HepG2 (cell line): ENCODE results near the gene DYNC2I2. TPM values are rescaled to one million over a fixed set of nuclear protein-coding genes. Genes with fewer than 3 reads are reported as not detected.

Experiments used
- ATAC-seq: fragments of 200-7000 bp; cut with Tn5 transposase; 3 replicates; pipeline ENCODE4 v1.9.1; 2020; ENCODE audit warnings: mild to moderate bottlenecking, moderate library complexity
- BruUV-seq: library from RNA; stranded (reverse); fragments of 400-500 nt; replicated peaks from 2 replicates; lab custom pipeline; 2021; lab: Mats Ljungman, UMichigan
- CTCF ChIA-PET: fragments of 300-600 bp; formaldehyde crosslinking; extraction: SDS; loops from one replicate; lab custom pipeline; 2021; ENCODE audit warnings: low total read pairs, inconsistent platforms, low intra/inter-chr PET ratio; lab: Yijun Ruan, JAX
- POLR2A ChIA-PET: fragments of 350-600 bp; sonication (Branson Sonifier 250); formaldehyde crosslinking; loops from one replicate; lab custom pipeline; 2020; ENCODE audit warnings: antibody characterized with exemption, inconsistent platforms; lab: Yijun Ruan, JAX
- DNase-seq: peaks from one replicate; pipeline ENCODE4 v3.0.0-alpha.2; 2015; ENCODE audit warnings: low spot score
- FAIRE-seq: peaks from 3 replicates; lab custom pipeline; 2011; peaks lifted over from hg19 to GRCh38; lab: Jason Lieb, UNC
- H2AFZ ChIP-seq: one replicate; pipeline ENCODE4 v1.6.1; 2011; ENCODE audit warnings: low read length, inconsistent platforms
- H3K27ac ChIP-seq: fragments of 300-600 bp; 3 replicates; pipeline ENCODE4 v1.8.0; 2011; ENCODE audit warnings: mixed run types, mild to moderate bottlenecking, mixed read lengths, low read length, inconsistent platforms; ENCODE audit not compliant: insufficient read depth; ENCODE audit errors: extremely low read length
- H3K27me3 ChIP-seq, 2 experiments: fragments of 200-600 bp in 1 of 2; 2 replicates in 1 of 2; 3 replicates in 1 of 2; pipeline versions ENCODE4 v1.6.0 to v1.8.0; 2011; ENCODE audit warnings: low read length in 2 of 2, mild to moderate bottlenecking in 2 of 2, moderate library complexity in 2 of 2, inconsistent platforms in 1 of 2; ENCODE audit not compliant: insufficient read depth in 2 of 2, control insufficient read depth in 1 of 2
- H3K36me3 ChIP-seq, 2 experiments: fragments of 200-600 bp in 1 of 2; replicated peaks in 1 of 2; 2 replicates in 1 of 2; 3 replicates in 1 of 2; pipeline versions ENCODE4 v1.5.1 to v1.8.0; 2011; ENCODE audit warnings: low read length in 2 of 2, inconsistent platforms in 1 of 2; ENCODE audit not compliant: insufficient read depth in 2 of 2, control insufficient read depth in 1 of 2
- H3K4me1 ChIP-seq: 2 replicates; pipeline ENCODE4 v1.5.1; 2012; ENCODE audit warnings: low read length, inconsistent platforms; ENCODE audit not compliant: insufficient read depth
- H3K4me2 ChIP-seq: 2 replicates; pipeline ENCODE4 v1.6.0; 2011; ENCODE audit warnings: low read depth, low read length, inconsistent platforms
- H3K4me3 ChIP-seq, 3 experiments: fragments of 200-600 bp in 1 of 3; sonication (generic), shearing (Covaris generic) in 1 of 3; replicated peaks in 1 of 3; 2 replicates each; pipeline ENCODE4 v1.5.1; 2011 to 2016; ENCODE audit warnings: low read length in 3 of 3, inconsistent platforms in 2 of 3, low read depth in 2 of 3, mild to moderate bottlenecking in 2 of 3, control low read depth in 1 of 3, mixed read lengths in 1 of 3; ENCODE audit not compliant: insufficient read depth in 1 of 3
- H3K79me2 ChIP-seq: one replicate; pipeline ENCODE4 v1.6.1; 2011; ENCODE audit warnings: low read length, inconsistent platforms; ENCODE audit not compliant: insufficient read depth
- H3K9ac ChIP-seq: 2 replicates; pipeline ENCODE4 v1.6.0; 2011; ENCODE audit warnings: mild to moderate bottlenecking, low read depth, low read length, inconsistent platforms; ENCODE audit not compliant: insufficient read depth
- H3K9me3 ChIP-seq: 2 replicates; pipeline ENCODE4 v1.5.1; 2012; ENCODE audit warnings: mild to moderate bottlenecking, low read length
- H4K20me1 ChIP-seq: 2 replicates; pipeline ENCODE4 v1.6.0; 2011; ENCODE audit warnings: inconsistent platforms, mild to moderate bottlenecking, low read length, moderate library complexity; ENCODE audit not compliant: insufficient read depth
- ATF5 ChIP-seq: sonication (generic); formaldehyde crosslinking; IDR thresholded peaks from 2 replicates; pipeline ENCODE4 v1.4.0; 2020; ENCODE audit warnings: mild to moderate bottlenecking, low read depth, missing genetic modification reagents
- FOXA1 ChIP-seq, 2 experiments: fragments of 450-650 bp in 1 of 2; sonication (generic) in 1 of 2; formaldehyde crosslinking in 1 of 2; IDR thresholded peaks; 2 replicates each; pipeline versions ENCODE4 v1.4.0 to v1.6.1; 2016 to 2020; ENCODE audit warnings: missing genetic modification reagents in 1 of 2
- FUBP1 ChIP-seq: sonication (generic); formaldehyde crosslinking; IDR thresholded peaks from 2 replicates; pipeline ENCODE4 v1.5.1; 2020; ENCODE audit warnings: missing genetic modification reagents, mild to moderate bottlenecking, borderline replicate concordance
- HCFC1 ChIP-seq: fragments of 150-350 bp; IDR thresholded peaks from 2 replicates; pipeline ENCODE4 v1.6.1; 2014; ENCODE audit warnings: low read depth, low read length
- HES4 ChIP-seq: sonication (generic); formaldehyde crosslinking; IDR thresholded peaks from 2 replicates; pipeline ENCODE4 v1.9.0; 2021; ENCODE audit warnings: mild to moderate bottlenecking, missing genetic modification reagents, borderline replicate concordance
- JARID2 ChIP-seq: sonication (generic); formaldehyde crosslinking; IDR thresholded peaks from 2 replicates; pipeline ENCODE4 v1.8.1; 2023; ENCODE audit warnings: missing genetic modification reagents, inconsistent platforms; ENCODE audit not compliant: insufficient replicate concordance
- MIER3 ChIP-seq: IDR thresholded peaks from 2 replicates; pipeline ENCODE4 v1.6.1; 2016; ENCODE audit warnings: missing compliant biosample characterization, borderline replicate concordance
- NFKB2 ChIP-seq: sonication (generic); formaldehyde crosslinking; IDR thresholded peaks from 2 replicates; pipeline ENCODE4 v1.4.0; 2020; ENCODE audit warnings: missing genetic modification reagents, borderline replicate concordance
- PREB ChIP-seq: sonication (generic); formaldehyde crosslinking; IDR thresholded peaks from 2 replicates; pipeline ENCODE4 v1.4.0; 2020; ENCODE audit warnings: missing genetic modification reagents
- TEAD2 ChIP-seq: sonication (generic); formaldehyde crosslinking; IDR thresholded peaks from 2 replicates; pipeline ENCODE4 v1.9.0; 2021; ENCODE audit warnings: missing genetic modification reagents
- TGIF2 ChIP-seq: IDR thresholded peaks from 2 replicates; pipeline ENCODE4 v1.6.1; 2016; ENCODE audit warnings: control low read depth, missing compliant biosample characterization
- ZNF275 ChIP-seq: sonication (generic); formaldehyde crosslinking; IDR thresholded peaks from 2 replicates; pipeline ENCODE4 v1.8.0; 2022; ENCODE audit warnings: missing genetic modification reagents, mild to moderate bottlenecking, inconsistent platforms, borderline replicate concordance
- ZNF430 ChIP-seq: sonication (generic); formaldehyde crosslinking; IDR thresholded peaks from 2 replicates; pipeline ENCODE4 v1.9.0; 2021; ENCODE audit warnings: mild to moderate bottlenecking, missing genetic modification reagents
- ZNF737 ChIP-seq: sonication (generic); formaldehyde crosslinking; IDR thresholded peaks from 2 replicates; pipeline ENCODE4 v1.5.0; 2020; ENCODE audit warnings: missing genetic modification reagents, mild to moderate bottlenecking, borderline replicate concordance
- ZNF777 ChIP-seq: sonication (generic); formaldehyde crosslinking; IDR thresholded peaks from 2 replicates; pipeline ENCODE4 v1.4.0; 2020; ENCODE audit warnings: missing genetic modification reagents
- WGBS: methylation state at CpG from one replicate; pipeline ENCODE4 v1.1.6; 2017; ENCODE audit warnings: low lambda C conversion rate; 5-methylcytosine and 5-hydroxymethylcytosine counted together
- in situ Hi-C: cut with HindIII; loops from 2 replicates; pipeline ENCODE4 v1.10.0; 2017; ENCODE audit warnings: low pct_unique_long_range_greater_than_20kb; ENCODE audit not compliant: extremely low pct_ligation_motif_present
- intact Hi-C: fragments of 100-400 bp; cut with micrococcal nuclease; formaldehyde crosslinking; loops from one replicate; pipeline ENCODE4 v1.10.0; 2022; ENCODE audit not compliant: unreplicated experiment
- polyA plus RNA-seq, 8 experiments: library from polyadenylated mRNA; depleted of rRNA in 3 of 8; stranded (reverse) in 7 of 8; unstranded in 1 of 8; fragments of >200 nt; fragmentation: Illumina TruSeq in 4 of 8; extraction: Trizol in 4 of 8; gene quantifications; 2 replicates each; pipeline versions ENCODE4 v1.2.1 to v1.2.3, GENCODE V29; 2011 to 2016; ENCODE audit warnings: low read depth in 4 of 8, missing spikeins in 1 of 8, mixed read lengths in 1 of 8; ENCODE audit not compliant: insufficient read depth in 1 of 8
- total RNA-seq, 5 experiments: library from RNA; depleted of rRNA; stranded (reverse); fragments of >200 nt; fragmentation: Illumina TruSeq; extraction: Trizol; gene quantifications; 2 replicates each; pipeline ENCODE4 v1.2.3, GENCODE V29; 2016; ENCODE audit warnings: low read depth in 1 of 5

The DYNC2I2 gene
- total and polyA plus RNA-seq, 2 of the 13 experiments (the other 11 are each of a cell fraction or from before 2014, with no cell fraction given), result 13.7 to 40.2 TPM

- no peak for TF ChIP-seq ZNF737 (CRISPR knock-in tag)
- no peak for TF ChIP-seq FUBP1 (CRISPR knock-in tag)
- TF ChIP-seq HES4 (CRISPR knock-in tag), result no peak
- no peak for TF ChIP-seq JARID2 (CRISPR knock-in tag)
- no peak for TF ChIP-seq ATF5 (CRISPR knock-in tag)
Observed at GRCh38 chr9:128654481-128654880, 2.2 kb downstream of the DYNC2I2 start (continued).

- BruUV-seq, result no TSS peak
- Histone ChIP-seq H3K27me3 (no peaks in the 10 kb centered on the region), H2AFZ (no peak overlapping the region), H3K27ac (no peak overlapping the region), H3K36me3 (no peaks in the 10 kb centered on the region), H3K4me1 (peaks cover 5% of the 10 kb centered on the region; the same call in 1 of the 2 replicates), H3K4me3 (no peak overlapping the region), H3K79me2 (no peaks in the 10 kb centered on the region), H3K9me3 (no peaks in the 10 kb centered on the region), H3K4me2 (no peak overlapping the region), H3K9ac (no peak overlapping the region), H4K20me1 (no peaks in the 10 kb centered on the region)
- ChIA-PET POLR2A (interaction anchor here (2.9 kb wide), 1 partner anchor 18 kb away, joined by 12 read pairs; no protein-coding TSS in a partner anchor), CTCF (no interaction called here)
- no peak for FAIRE-seq
- in situ Hi-C loops (no loop called here), intact Hi-C loops (no loop called here)
- no peak for ATAC-seq
- WGBS, result 97% methylated on average over 8 of the region's 8 CpGs
- DNase-seq, result no peak
- TF ChIP-seq HCFC1 (no peak), TGIF2 (CRISPR knock-in tag) (no peak), PREB (CRISPR knock-in tag) (no peak), MIER3 (CRISPR knock-in tag) (no peak), ZNF430 (no peak), TEAD2 (CRISPR knock-in tag) (no peak), FOXA1 (IDR thresholded peaks at IDR 0.05) (no peak), FOXA1 (CRISPR knock-in tag; IDR thresholded peaks at IDR 0.05) (no peak), NFKB2 (CRISPR knock-in tag) (no peak), ZNF275 (CRISPR knock-in tag) (no peak), ZNF777 (CRISPR knock-in tag) (no peak)
Observed at GRCh38 chr9:128653908-128654307, 2.7 kb downstream of the DYNC2I2 start.
